ENCODE results near the gene WFDC12. TPM values are rescaled to one million over a fixed set of nuclear protein-coding genes. Genes with fewer than 3 reads are reported as not detected.

Gene WFDC12
- total RNA-seq, 4 donors from 2014 or later = 0.68 TPM; not detected in 3

GRCh38 chr20:45119556-45120266 lies 4.6 kb downstream of the WFDC12 start:
- no peak for DNase-seq
- Histone ChIP-seq H3K27ac (no peak overlapping the region), H3K9me3 (no peaks in the 10 kb centered on the region), H3K4me1 (peaks cover 0 to 4% (median 2%) of the 10 kb centered on the region in 4 donors), H3K27me3 (peaks cover 4% of the 10 kb centered on the region), H3K4me3 (no peak overlapping the region), H3K36me3 (no peaks in the 10 kb centered on the region)
- no peak for TF ChIP-seq EP300 (IDR thresholded peaks at IDR 0.05; ENCODE audit: low read depth)
- TF ChIP-seq CTCF (IDR thresholded peaks at IDR 0.05) = no peak
- in situ Hi-C loops (cut with MboI; ENCODE audit: low pct_ligation_motif_present in 1 of 4, low pct_unique_long_range_greater_than_20kb in 1 of 4, low sequenced_read_pairs in 3 of 4) (loop anchor here in 1 of 4 donors (25.0 kb wide), 1 partner anchor 168 kb away; no protein-coding TSS in a partner anchor), intact Hi-C loops (cut with DNase I; ENCODE audit: low total_unique reads) (no loop called here)
- 83 to 86% methylated on average over 1 to 2 of the region's 2 CpGs for WGBS, 2 donors (ENCODE audit: low coverage in 1 of 2)

- Histone ChIP-seq H3K4me3 (no peak overlapping the region), H3K36me3 (no peaks in the 10 kb centered on the region), H3K9me3 (no peaks in the 10 kb centered on the region), H3K27me3 (peaks cover 4% of the 10 kb centered on the region), H3K27ac (no peak overlapping the region), H3K4me1 (peaks cover 0 to 4% (median 2%) of the 10 kb centered on the region in 4 donors)
- WGBS, 2 donors (ENCODE audit: low coverage in 1 of 2) = 62 to 73% methylated on average over 2 of the region's 2 CpGs
- no peak for DNase-seq
- intact Hi-C loops (cut with DNase I; ENCODE audit: low total_unique reads) = no loop called here
- TF ChIP-seq CTCF (IDR thresholded peaks at IDR 0.05) = no peak
- TF ChIP-seq POLR2A (IDR thresholded peaks at IDR 0.05) = no peak
- in situ Hi-C loops (cut with MboI; ENCODE audit: low pct_ligation_motif_present in 1 of 4, low pct_unique_long_range_greater_than_20kb in 1 of 4, low sequenced_read_pairs in 3 of 4) = loop anchor here in 1 of 4 donors (25.0 kb wide), 1 partner anchor 169 kb away; no protein-coding TSS in a partner anchor
These were observed 6.2 kb downstream of the WFDC12 start for GRCh38 chr20:45118028-45118427.

- no peaks in the 10 kb centered on the region for H3K36me3 ChIP-seq
- peaks cover 4% of the 10 kb centered on the region for H3K27me3 ChIP-seq
- peak; percentile 60 for DNase-seq
- WGBS, 2 donors (ENCODE audit: low coverage in 1 of 2) = 45% methylated on average over 4 of the region's 4 CpGs
- no peak overlapping the region for H3K27ac ChIP-seq
- no peak overlapping the region for H3K4me3 ChIP-seq
- no peaks in the 10 kb centered on the region for H3K9me3 ChIP-seq
- in situ Hi-C loops (cut with MboI; ENCODE audit: low pct_ligation_motif_present in 1 of 4, low pct_unique_long_range_greater_than_20kb in 1 of 4, low sequenced_read_pairs in 3 of 4) = loop anchor here in 1 of 4 donors (25.0 kb wide), 1 partner anchor 170 kb away; no protein-coding TSS in a partner anchor
- peaks cover 0 to 4% (median 2%) of the 10 kb centered on the region in 4 donors for H3K4me1 ChIP-seq
- TF ChIP-seq EP300 (IDR thresholded peaks at IDR 0.05; ENCODE audit: low read depth) = no peak
- TF ChIP-seq POLR2A (IDR thresholded peaks at IDR 0.05) = no peak
- no peak for TF ChIP-seq POLR2AphosphoS5 (IDR thresholded peaks at IDR 0.05)
- no peak for TF ChIP-seq CTCF (IDR thresholded peaks at IDR 0.05)
- intact Hi-C loops (cut with DNase I; ENCODE audit: low total_unique reads) = no loop called here
These were observed 6.7 kb downstream of the WFDC12 start for GRCh38 chr20:45117581-45117980.

GRCh38 chr20:45115829-45116228 lies 8.4 kb downstream of the WFDC12 start:
- intact Hi-C loops (cut with DNase I; ENCODE audit: low total_unique reads) (no loop called here), in situ Hi-C loops (cut with MboI; ENCODE audit: low pct_ligation_motif_present in 1 of 4, low pct_unique_long_range_greater_than_20kb in 1 of 4, low sequenced_read_pairs in 3 of 4) (loop anchor here in 1 of 4 donors (25.0 kb wide), 1 partner anchor 171 kb away; no protein-coding TSS in a partner anchor)
- Histone ChIP-seq H3K9me3 (no peaks in the 10 kb centered on the region), H3K27me3 (peaks cover 4% of the 10 kb centered on the region), H3K4me3 (no peak overlapping the region), H3K36me3 (no peaks in the 10 kb centered on the region), H3K27ac (no peak overlapping the region), H3K4me1 (peaks cover 0 to 4% (median 2%) of the 10 kb centered on the region in 4 donors)
- TF ChIP-seq POLR2AphosphoS5 (IDR thresholded peaks at IDR 0.05) (no peak), EP300 (IDR thresholded peaks at IDR 0.05; ENCODE audit: low read depth) (no peak), POLR2A (IDR thresholded peaks at IDR 0.05) (no peak), CTCF (IDR thresholded peaks at IDR 0.05) (no peak)
- WGBS, 2 donors (ENCODE audit: low coverage in 1 of 2) = 76% methylated on average over 4 of the region's 4 CpGs; no CpG with 5 or more reads in 1 of the 2 donors
- DNase-seq = no peak

All from transverse colon (tissue), 4 donors.